Testis (tissue), 2 donors: ENCODE data around the gene SUSD2.

ENCODE experiments used
- CTCF ChIP-seq, 3 experiments: fragments of 450-650 bp in 2 of 3; fragments of 200-600 bp in 1 of 3; sonication (generic) in 1 of 3; IDR thresholded peaks; one replicate each; pipeline ENCODE4 v1.5.1; 2016 to 2019; ENCODE audit warnings: antibody characterized with exemption in 3 of 3, mild to moderate bottlenecking in 2 of 3, moderate library complexity in 1 of 3
- POLR2A ChIP-seq: fragments of 450-650 bp; IDR thresholded peaks from one replicate; pipeline ENCODE4 v1.6.1; 2017; ENCODE audit warnings: antibody characterized with exemption, mild to moderate bottlenecking, moderate library complexity

- TF ChIP-seq CTCF (IDR thresholded peaks at IDR 0.05) (no peak), POLR2A (no peak)
Measured at GRCh38 chr22:24162436-24162835, 18.9 kb upstream of the SUSD2 start.
